ENCODE data around the gene INPP4A. TPM values are rescaled to one million over a fixed set of nuclear protein-coding genes. Genes with fewer than 3 reads are reported as not detected.

INPP4A gene
- polyA plus RNA-seq, 1 donor (not counting 4 experiments of a cell fraction or from before 2014, with no cell fraction given) = 10.7 TPM

- Histone ChIP-seq H3K27me3 (ENCODE audit: control insufficient read depth, extremely low read depth, insufficient read depth, low read length) (no peaks in the 10 kb centered on the region), H2AFZ (ENCODE audit: control insufficient read depth, low read length) (no peak overlapping the region), H3K9ac (ENCODE audit: control insufficient read depth, extremely low read depth, insufficient read depth, low read length) (no peak overlapping the region), H3K9me1 (ENCODE audit: control insufficient read depth, extremely low read depth, insufficient read depth, low read length) (no peaks in the 10 kb centered on the region), H3K4me1 (ENCODE audit: control insufficient read depth, extremely low read depth, insufficient read depth, low read length) (no peaks in the 10 kb centered on the region), H3K4me3 (ENCODE audit: control insufficient read depth in 2 of 3, extremely low read depth in 1 of 3, insufficient read depth in 2 of 3, low read depth in 1 of 3, low read length in 3 of 3) (no peak overlapping the region), H3K27ac (ENCODE audit: control insufficient read depth, insufficient read depth, low read length) (no peak overlapping the region), H3K79me2 (ENCODE audit: control insufficient read depth, insufficient read depth, low read length) (no peaks in the 10 kb centered on the region), H3K36me3 (ENCODE audit: control insufficient read depth in 2 of 2, extremely low read depth in 1 of 2, insufficient read depth in 2 of 2, low read length in 2 of 2) (peaks cover 0 to 6% of the 10 kb centered on the region in 2 experiments), H3K4me2 (ENCODE audit: control insufficient read depth, extremely low read depth, insufficient read depth, low read depth, low read length) (no peak overlapping the region), H4K20me1 (ENCODE audit: control insufficient read depth, extremely low read depth, insufficient read depth, low read length) (no peaks in the 10 kb centered on the region), H3K9me3 (ENCODE audit: control insufficient read depth, low read depth, low read length) (no peaks in the 10 kb centered on the region)
- TF ChIP-seq, protein P1, sequence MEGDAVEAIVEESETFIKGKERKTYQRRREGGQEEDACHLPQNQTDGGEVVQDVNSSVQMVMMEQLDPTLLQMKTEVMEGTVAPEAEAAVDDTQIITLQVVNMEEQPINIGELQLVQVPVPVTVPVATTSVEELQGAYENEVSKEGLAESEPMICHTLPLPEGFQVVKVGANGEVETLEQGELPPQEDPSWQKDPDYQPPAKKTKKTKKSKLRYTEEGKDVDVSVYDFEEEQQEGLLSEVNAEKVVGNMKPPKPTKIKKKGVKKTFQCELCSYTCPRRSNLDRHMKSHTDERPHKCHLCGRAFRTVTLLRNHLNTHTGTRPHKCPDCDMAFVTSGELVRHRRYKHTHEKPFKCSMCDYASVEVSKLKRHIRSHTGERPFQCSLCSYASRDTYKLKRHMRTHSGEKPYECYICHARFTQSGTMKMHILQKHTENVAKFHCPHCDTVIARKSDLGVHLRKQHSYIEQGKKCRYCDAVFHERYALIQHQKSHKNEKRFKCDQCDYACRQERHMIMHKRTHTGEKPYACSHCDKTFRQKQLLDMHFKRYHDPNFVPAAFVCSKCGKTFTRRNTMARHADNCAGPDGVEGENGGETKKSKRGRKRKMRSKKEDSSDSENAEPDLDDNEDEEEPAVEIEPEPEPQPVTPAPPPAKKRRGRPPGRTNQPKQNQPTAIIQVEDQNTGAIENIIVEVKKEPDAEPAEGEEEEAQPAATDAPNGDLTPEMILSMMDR (optimal IDR thresholded peaks at IDR 0.05 in 1 of 3, IDR thresholded peaks at IDR 0.05 in 1 of 3, conservative IDR thresholded peaks at IDR 0.05 in 1 of 3; ENCODE audit: extremely low read depth in 1 of 3, insufficient read depth in 2 of 3, low read length in 3 of 3) = no peak
- TF ChIP-seq EZH2 (IDR thresholded peaks at IDR 0.05; ENCODE audit: low read length) = no peak
- FAIRE-seq (no peak), DNase-seq (ENCODE audit: low read depth, low spot score) (no peak)
- dilution Hi-C loops (cut with MboI; ENCODE audit: extremely low pct_ligation_motif_present, low sequenced_read_pairs) = no loop called here
Measured at GRCh38 chr2:98520806-98521205, 76.1 kb downstream of the INPP4A start.

DNA sequence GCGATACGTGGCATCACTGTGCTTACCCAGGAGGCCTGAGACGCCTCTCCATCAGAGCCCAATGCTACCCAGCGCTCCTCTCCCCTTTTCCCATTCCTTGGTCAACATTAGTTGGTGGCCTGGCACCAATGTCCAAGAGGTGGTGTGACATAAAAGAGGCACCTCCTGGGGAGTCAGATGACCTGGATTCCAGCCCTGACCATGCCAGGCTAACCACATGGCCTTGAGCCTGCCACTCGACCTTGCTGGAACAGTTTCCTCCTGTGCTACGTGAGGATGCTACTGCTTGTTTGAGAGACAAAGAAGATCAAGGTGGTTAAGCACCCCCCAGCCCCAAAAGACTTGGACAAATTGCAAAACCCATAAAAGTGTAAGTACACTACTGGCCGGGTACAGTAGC lies 76.6 kb downstream of the INPP4A start:
- H3K9ac ChIP-seq (ENCODE audit: control insufficient read depth, extremely low read depth, insufficient read depth, low read length) = no peak overlapping the region
- H3K4me1 ChIP-seq (ENCODE audit: control insufficient read depth, extremely low read depth, insufficient read depth, low read length) = no peaks in the 10 kb centered on the region
- no peak overlapping the region for H3K27ac ChIP-seq (ENCODE audit: control insufficient read depth, insufficient read depth, low read length)
- no peaks in the 10 kb centered on the region for H3K79me2 ChIP-seq (ENCODE audit: control insufficient read depth, insufficient read depth, low read length)
- no peaks in the 10 kb centered on the region for H3K9me3 ChIP-seq (ENCODE audit: control insufficient read depth, low read depth, low read length)
- DNase-seq (ENCODE audit: low read depth, low spot score) (no peak), FAIRE-seq (no peak)
- no peaks in the 10 kb centered on the region for H3K27me3 ChIP-seq (ENCODE audit: control insufficient read depth, extremely low read depth, insufficient read depth, low read length)
- no peaks in the 10 kb centered on the region for H4K20me1 ChIP-seq (ENCODE audit: control insufficient read depth, extremely low read depth, insufficient read depth, low read length)
- no peak overlapping the region for H3K4me2 ChIP-seq (ENCODE audit: control insufficient read depth, extremely low read depth, insufficient read depth, low read depth, low read length)
- no peaks in the 10 kb centered on the region for H3K9me1 ChIP-seq (ENCODE audit: control insufficient read depth, extremely low read depth, insufficient read depth, low read length)
- no peak overlapping the region for H3K4me3 ChIP-seq (ENCODE audit: control insufficient read depth in 2 of 3, extremely low read depth in 1 of 3, insufficient read depth in 2 of 3, low read depth in 1 of 3, low read length in 3 of 3)
- dilution Hi-C loops (cut with MboI; ENCODE audit: extremely low pct_ligation_motif_present, low sequenced_read_pairs) = no loop called here
- H3K36me3 ChIP-seq (ENCODE audit: control insufficient read depth in 2 of 2, extremely low read depth in 1 of 2, insufficient read depth in 2 of 2, low read length in 2 of 2) = peaks cover 0 to 6% of the 10 kb centered on the region in 2 experiments
- no peak for TF ChIP-seq EZH2 (IDR thresholded peaks at IDR 0.05; ENCODE audit: low read length)
- TF ChIP-seq, protein P1 (optimal IDR thresholded peaks at IDR 0.05 in 1 of 3, IDR thresholded peaks at IDR 0.05 in 1 of 3, conservative IDR thresholded peaks at IDR 0.05 in 1 of 3; ENCODE audit: extremely low read depth in 1 of 3, insufficient read depth in 2 of 3, low read length in 3 of 3) = no peak
- no peak overlapping the region for H2AFZ ChIP-seq (ENCODE audit: control insufficient read depth, low read length)
